Heart left ventricle (tissue), 16 donors: ENCODE data around the gene VWA3A. TPM values are rescaled to one million over a fixed set of nuclear protein-coding genes. Genes with fewer than 3 reads are reported as not detected.
"Not testable (repeated sequence)": the region's sequence is repeated elsewhere in the genome, so short reads cannot be mapped to it uniquely, and the experiment has no call there.

Experiments used
- ATAC-seq, 4 donors: fragments of 200-7000 bp; cut with Tn5 transposase; one replicate each; pipeline ENCODE4 v1.9.1; 2020 to 2022; ENCODE audit warnings: moderate library complexity in 4 of 4, mild to moderate bottlenecking in 3 of 4, moderate number of reproducible peaks in 1 of 4
- DNase-seq, 5 donors: peaks; one replicate each; pipeline ENCODE4 v3.0.0-alpha.2; 2020
- H3K27ac ChIP-seq, 12 donors: fragments of 200-600 bp; sonication (generic) in 4 of 12; one replicate each; pipeline versions ENCODE4 v1.5.0 to v1.8.0; 2016 to 2022; ENCODE audit warnings: mild to moderate bottlenecking in 2 of 12
- H3K27me3 ChIP-seq, 9 donors: fragments of 200-600 bp; sonication (generic) in 2 of 9; one replicate each; pipeline versions ENCODE4 v1.5.1 to v1.8.0; 2016 to 2022; ENCODE audit warnings: mild to moderate bottlenecking in 3 of 9
- H3K36me3 ChIP-seq, 9 donors: fragments of 200-600 bp; sonication (generic) in 2 of 9; one replicate each; pipeline versions ENCODE4 v1.5.0 to v1.8.0; 2018 to 2022; ENCODE audit warnings: mild to moderate bottlenecking in 2 of 9
- H3K4me1 ChIP-seq, 12 donors: fragments of 200-600 bp; sonication (generic) in 4 of 12; one replicate each; pipeline versions ENCODE4 v1.5.0 to v1.8.0; 2016 to 2022; ENCODE audit warnings: mild to moderate bottlenecking in 3 of 12
- H3K4me3 ChIP-seq, 12 donors: fragments of 200-600 bp; sonication (generic) in 4 of 12; one replicate each; pipeline versions ENCODE4 v1.5.0 to v1.8.0; 2017 to 2022; ENCODE audit warnings: mild to moderate bottlenecking in 9 of 12, moderate library complexity in 4 of 12
- H3K9me3 ChIP-seq, 12 donors: fragments of 200-600 bp; sonication (generic) in 4 of 12; one replicate each; pipeline versions ENCODE4 v1.5.0 to v1.8.0; 2016 to 2022; ENCODE audit warnings: mild to moderate bottlenecking in 1 of 12
- POLR2A ChIP-seq, 2 donors: fragments of 450-650 bp; IDR thresholded peaks; one replicate each; pipeline ENCODE4 v1.6.1; 2017; ENCODE audit warnings: antibody characterized with exemption in 2 of 2, mild to moderate bottlenecking in 2 of 2, moderate library complexity in 2 of 2
- WGBS, 4 donors: extraction: QIAGEN DNeasy Blood & Tissue Kit in 2 of 4; methylation state at CpG; one replicate each; pipeline versions ENCODE4 v1.1.5 to v1.1.7; 2013 to 2018; 5-methylcytosine and 5-hydroxymethylcytosine counted together
- intact Hi-C, 10 donors: fragments of 100-400 bp; cut with DNase I; formaldehyde crosslinking; loops; one replicate each; pipeline versions ENCODE4 v1.11.1 to v1.14.2; 2022
- polyA plus RNA-seq, 2 donors: library from polyadenylated mRNA; stranded (reverse); fragments of 200-250 nt; gene quantifications; one replicate each; pipeline ENCODE4 v1.2.3, GENCODE V29; 2013
- total RNA-seq, 9 donors: library from RNA; depleted of rRNA in 2 of 9; stranded (reverse); fragments of >200 nt in 2 of 9; fragmentation: NEBNext Ultra II Directional in 3 of 9; extraction: Animal tissue kit (Norgen Biotek cat#: 25700) in 3 of 9; gene quantifications; one replicate each; pipeline versions ENCODE4 v1.1.0 to v1.2.4, GENCODE V29; 2016 to 2023
- TF ChIP-seq, protein P1 (sequence below), 12 donors: fragments of 200-600 bp; sonication (generic) in 4 of 12; IDR thresholded peaks; one replicate each; pipeline versions ENCODE4 v1.5.0 to v1.8.0; 2018 to 2022; ENCODE audit warnings: antibody characterized with exemption in 12 of 12, mild to moderate bottlenecking in 5 of 12
- donor health status: ischemic (EF 13 %, LVEDD 7.1; RV severe dilation, severe dysfunction).
- donor health status: healthy with polysubstance abuse.
- donor health status: DM: no; HTN: yes; CAD: no.
- donor health status: DM: no; HTN: no; CAD: no.
- donor health status: ischemic (EF 25% LVEDD 6.9; RV normal size, moderate dysfunction).
- donor health status: ischemic (EF 25% LVEDD 5.7; RV mildly dilated, moderate dysfunction).
- donor health status: healthy.
- donor health status: DM: yes; HTN: yes; CAD: no.
- donor health status: ischemic (EF 35%, LVEDD 5.7; RV mildly dilated, moderate dysfunction).
- donor health status: nonischemic (EF 11% LVEDD 7.7; RV severe dilation, severe dysfunction).
- donor health status: DM: yes; HTN: yes; CAD: no.
- donor health status: PGD.
- donor health status: ischemic (EF 29% LVEDD 5.4; RV normal size, mild dysfunction).
- donor health status: nonischemic (EF 23%, LVEDD 6.1; RV moderate dilation, normal function).

The VWA3A gene
- total and polyA plus RNA-seq, 11 donors: 0.03 to 1.3 (median 0.58) TPM; not detected in 1

DNA sequence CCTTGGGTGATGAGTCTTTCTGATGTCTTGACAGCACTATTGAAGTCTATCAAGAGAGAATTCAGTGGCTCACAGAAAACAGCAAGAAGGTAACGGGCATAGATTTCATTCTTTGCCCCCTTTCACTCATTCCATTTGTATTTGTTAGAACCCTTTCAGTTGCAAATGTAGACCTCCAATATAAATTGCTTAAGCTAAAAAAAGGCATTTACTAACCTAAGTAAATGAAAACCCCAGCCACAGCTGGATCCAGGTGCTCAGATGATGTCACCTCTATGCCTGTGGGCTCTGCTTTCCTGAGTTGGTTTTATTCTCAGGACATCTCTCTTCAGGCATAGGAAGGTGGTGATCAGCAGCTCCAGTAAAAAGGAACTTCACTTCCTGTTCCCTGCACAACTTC is 11.1 kb downstream of the VWA3A start:
- H3K27ac ChIP-seq: no peak overlapping the region
- ATAC-seq (no peak), DNase-seq (no peak)
- intact Hi-C loops: no loop called here
- 84 to 94% (median 90%) methylated on average over 1 of the region's 1 CpG for WGBS, 4 donors
- H3K27me3 ChIP-seq: peaks cover 0 to 2% (median 0%) of the 10 kb centered on the region in 9 donors
- H3K4me3 ChIP-seq: no peak overlapping the region
- TF ChIP-seq, protein P1, sequence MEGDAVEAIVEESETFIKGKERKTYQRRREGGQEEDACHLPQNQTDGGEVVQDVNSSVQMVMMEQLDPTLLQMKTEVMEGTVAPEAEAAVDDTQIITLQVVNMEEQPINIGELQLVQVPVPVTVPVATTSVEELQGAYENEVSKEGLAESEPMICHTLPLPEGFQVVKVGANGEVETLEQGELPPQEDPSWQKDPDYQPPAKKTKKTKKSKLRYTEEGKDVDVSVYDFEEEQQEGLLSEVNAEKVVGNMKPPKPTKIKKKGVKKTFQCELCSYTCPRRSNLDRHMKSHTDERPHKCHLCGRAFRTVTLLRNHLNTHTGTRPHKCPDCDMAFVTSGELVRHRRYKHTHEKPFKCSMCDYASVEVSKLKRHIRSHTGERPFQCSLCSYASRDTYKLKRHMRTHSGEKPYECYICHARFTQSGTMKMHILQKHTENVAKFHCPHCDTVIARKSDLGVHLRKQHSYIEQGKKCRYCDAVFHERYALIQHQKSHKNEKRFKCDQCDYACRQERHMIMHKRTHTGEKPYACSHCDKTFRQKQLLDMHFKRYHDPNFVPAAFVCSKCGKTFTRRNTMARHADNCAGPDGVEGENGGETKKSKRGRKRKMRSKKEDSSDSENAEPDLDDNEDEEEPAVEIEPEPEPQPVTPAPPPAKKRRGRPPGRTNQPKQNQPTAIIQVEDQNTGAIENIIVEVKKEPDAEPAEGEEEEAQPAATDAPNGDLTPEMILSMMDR (IDR thresholded peaks at IDR 0.05): no peak
- TF ChIP-seq POLR2A (IDR thresholded peaks at IDR 0.05): no peak
- peaks cover 0 to 3% (median 0%) of the 10 kb centered on the region in 12 donors for H3K4me1 ChIP-seq
- no peaks in the 10 kb centered on the region for H3K36me3 ChIP-seq
- H3K9me3 ChIP-seq: no peaks in the 10 kb centered on the region

DNA sequence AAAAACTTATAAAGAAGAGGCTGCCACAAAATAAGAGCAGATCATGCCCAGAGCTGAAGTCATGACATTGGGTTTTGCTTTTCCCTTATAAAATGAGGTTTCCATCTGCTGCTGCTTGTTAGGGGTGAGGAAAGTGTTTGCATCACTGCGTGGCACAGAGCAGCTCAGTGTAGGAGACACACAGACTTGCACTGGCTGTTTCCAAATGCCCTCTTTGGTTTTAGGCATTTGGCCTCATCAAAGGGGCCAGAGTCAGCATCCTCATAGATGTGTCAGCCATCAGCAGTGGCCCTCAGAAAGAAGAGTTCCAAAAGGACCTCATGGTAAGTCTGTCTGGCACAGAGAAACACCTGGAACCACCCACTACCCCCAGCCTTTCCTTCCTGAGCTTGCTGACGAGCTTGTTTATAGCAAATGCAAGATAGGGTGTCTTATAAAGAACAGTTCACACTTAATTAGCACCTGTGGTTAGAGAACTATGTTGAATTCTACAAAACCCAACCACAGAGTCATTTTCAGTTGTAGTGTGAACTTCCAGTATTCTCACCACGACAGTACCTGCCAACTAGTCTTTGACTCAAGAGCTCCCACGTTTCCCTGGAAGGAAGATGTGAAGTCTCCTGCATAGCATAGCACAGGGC is 17.0 kb downstream of the VWA3A start:
- H3K4me3 ChIP-seq: no peak overlapping the region
- H3K9me3 ChIP-seq: no peaks in the 10 kb centered on the region
- no peaks in the 10 kb centered on the region for H3K4me1 ChIP-seq
- WGBS, 4 donors: 27 to 50% (median 43%) methylated on average over 4 of the region's 4 CpGs
- DNase-seq: no peak
- ATAC-seq: no peak
- H3K27me3 ChIP-seq: peaks cover 0 to 2% (median 0%) of the 10 kb centered on the region in 9 donors
- TF ChIP-seq, protein P1 (IDR thresholded peaks at IDR 0.05): no peak
- TF ChIP-seq POLR2A (IDR thresholded peaks at IDR 0.05): no peak
- H3K27ac ChIP-seq: no peak overlapping the region
- H3K36me3 ChIP-seq: no peaks in the 10 kb centered on the region
- intact Hi-C loops: loop anchor here in 1 of 10 donors (5.0 kb wide), 1 partner anchor 68 kb away; no protein-coding TSS in a partner anchor

DNA sequence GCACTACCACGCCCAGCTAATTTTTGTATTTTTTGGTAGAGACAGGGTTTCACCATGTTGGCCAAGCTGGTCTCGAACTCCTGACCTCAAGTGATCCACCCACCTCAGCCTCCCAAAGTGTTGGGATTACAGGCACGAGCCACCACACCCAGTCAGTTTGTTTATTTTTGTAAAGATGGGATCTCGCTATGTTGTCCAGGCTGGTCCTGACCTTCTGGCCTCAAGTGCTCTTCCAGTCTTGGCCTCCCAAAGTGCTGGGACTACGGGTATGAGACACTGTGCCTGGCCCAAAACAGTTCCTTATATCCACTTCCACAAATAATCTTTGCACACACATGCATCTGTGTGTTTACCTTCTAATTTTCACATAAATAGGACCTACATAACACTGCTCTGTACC is 19.3 kb downstream of the VWA3A start:
- ATAC-seq, DNase-seq, H3K4me1 ChIP-seq, intact Hi-C loops, H3K4me3 ChIP-seq, H3K27me3 ChIP-seq, H3K27ac ChIP-seq, H3K9me3 ChIP-seq, H3K36me3 ChIP-seq: not testable (repeated sequence)
- 79 to 87% (median 80%) methylated on average over 5 of the region's 5 CpGs for WGBS, 4 donors

DNA sequence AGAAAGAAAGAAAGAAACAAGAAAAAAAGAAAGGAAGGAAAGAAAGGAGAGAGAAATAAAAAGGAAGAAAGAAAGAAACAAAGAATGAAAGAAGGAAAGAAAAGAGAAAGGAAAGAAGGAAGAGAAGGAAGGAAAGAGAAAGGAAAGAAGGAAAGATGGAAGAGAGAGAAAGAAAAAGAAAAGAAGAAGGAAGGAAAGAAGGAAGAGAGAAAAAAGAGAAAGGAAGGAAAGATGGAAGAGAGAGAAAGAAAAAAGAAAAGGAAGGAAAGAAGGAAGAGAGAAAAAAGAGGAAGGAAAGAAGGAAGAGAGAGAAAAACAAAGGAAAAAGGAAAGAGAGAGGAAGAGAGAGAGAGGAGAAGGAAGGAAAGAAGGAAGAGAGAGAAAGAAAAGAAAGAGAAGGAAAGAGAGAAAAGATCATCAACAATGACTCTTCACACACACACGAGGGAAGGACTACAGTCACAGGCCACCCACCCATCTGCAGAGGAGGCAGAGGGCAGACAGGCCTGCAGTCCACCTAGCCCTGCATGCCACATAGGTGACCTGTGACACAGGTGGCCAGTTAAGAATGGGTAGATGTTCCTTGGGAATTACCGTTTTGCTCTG is 23.9 kb downstream of the VWA3A start:
- Histone ChIP-seq H3K27ac (no peak overlapping the region), H3K4me1 (no peaks in the 10 kb centered on the region), H3K36me3 (no peaks in the 10 kb centered on the region), H3K9me3 (no peaks in the 10 kb centered on the region), H3K27me3 (no peaks in the 10 kb centered on the region), H3K4me3 (no peak overlapping the region)
- DNase-seq (no peak), ATAC-seq (no peak)
- intact Hi-C loops: no loop called here
- TF ChIP-seq, protein P1 (IDR thresholded peaks at IDR 0.05): no peak
- TF ChIP-seq POLR2A (IDR thresholded peaks at IDR 0.05): no peak
- 73 to 82% (median 80%) methylated on average over 2 of the region's 2 CpGs for WGBS, 4 donors
